Measurements from ENCODE around the gene MFSD2B. TPM values are rescaled to one million over a fixed set of nuclear protein-coding genes. Genes with fewer than 3 reads are reported as not detected.

Gene MFSD2B
- total RNA-seq, 2 experiments from 2014 or later: 0.09 to 1.0 TPM

DNA sequence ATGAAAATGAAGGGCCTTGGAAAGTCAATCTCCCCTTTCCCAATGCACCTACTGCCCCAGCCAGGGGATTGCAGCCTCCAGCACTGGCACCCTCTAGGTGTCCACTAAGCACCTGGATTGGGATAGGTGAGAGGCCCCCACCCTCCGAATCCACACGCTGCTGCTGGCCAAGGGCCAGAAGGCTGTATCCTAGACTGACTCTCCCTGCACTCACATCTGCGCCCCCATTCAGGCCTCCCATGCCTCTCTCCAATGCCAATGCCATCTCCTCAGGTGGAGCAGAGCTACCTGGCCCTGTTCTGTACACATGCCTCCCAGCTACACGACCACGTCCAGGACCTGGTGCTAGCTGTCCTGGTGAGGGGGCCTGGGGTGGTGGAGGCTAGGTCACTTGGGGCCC is 9.8 kb downstream of the MFSD2B start:
- H2AFZ ChIP-seq (ENCODE audit: low read length): no peak overlapping the region
- ChIA-PET CTCF (ENCODE audit: unreplicated experiment) (no interaction called here), POLR2A (no interaction called here)
- H3K4me1 ChIP-seq (ENCODE audit: insufficient read depth, low read length, poor library complexity, severe bottlenecking): no peaks in the 10 kb centered on the region
- no peaks in the 10 kb centered on the region for H3K9me2 ChIP-seq (ENCODE audit: insufficient read depth, low read length)
- H3K4me2 ChIP-seq (ENCODE audit: low read length): no peak overlapping the region
- DNase-seq (ENCODE audit: low spot score): no peak
- TF ChIP-seq EZH2phosphoT487 (IDR thresholded peaks at IDR 0.05; ENCODE audit: borderline replicate concordance, low read depth, low read length) (no peak), CTCF (conservative IDR thresholded peaks at IDR 0.05; ENCODE audit: low read length) (no peak)
- no peak overlapping the region for H3K4me3 ChIP-seq (ENCODE audit: low read depth, low read length, poor library complexity, severe bottlenecking)
- no peaks in the 10 kb centered on the region for H3K79me2 ChIP-seq (ENCODE audit: insufficient read depth, low read depth, low read length)
- H3K9me3 ChIP-seq (ENCODE audit: low read length): no peaks in the 10 kb centered on the region
- intact Hi-C loops (cut with micrococcal nuclease; ENCODE audit: unreplicated experiment): no loop called here
- no peaks in the 10 kb centered on the region for H4K20me1 ChIP-seq (ENCODE audit: insufficient read depth, low read length)
- H3K36me3 ChIP-seq (ENCODE audit: insufficient read depth, low read length): no peaks in the 10 kb centered on the region
- no peak overlapping the region for H3K27ac ChIP-seq (ENCODE audit: low read depth, low read length, poor library complexity, severe bottlenecking)
- no TSS peak for BruUV-seq (replicated peaks)

DNA sequence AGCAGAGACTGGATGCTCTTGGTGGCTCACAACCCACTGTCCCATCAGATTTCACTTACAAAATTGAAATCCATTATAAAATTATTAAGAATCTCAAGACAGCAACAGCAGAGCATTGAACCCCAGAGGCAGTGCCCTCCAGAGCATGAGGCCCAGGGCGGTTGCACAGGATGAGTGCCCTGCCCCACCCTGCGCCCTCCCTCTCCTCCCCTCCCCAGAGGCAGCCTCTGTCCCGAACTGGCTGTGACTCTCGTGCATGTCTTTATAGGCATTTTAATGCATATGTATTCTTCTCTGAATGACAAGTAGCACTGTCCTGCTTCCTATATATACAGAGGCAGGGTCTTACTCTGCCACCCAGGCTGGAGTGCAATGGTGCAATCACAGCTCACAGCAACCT is 10.4 kb downstream of the MFSD2B start:
- Histone ChIP-seq H3K9me2 (ENCODE audit: insufficient read depth, low read length) (no peaks in the 10 kb centered on the region), H3K36me3 (ENCODE audit: insufficient read depth, low read length) (no peaks in the 10 kb centered on the region), H4K20me1 (ENCODE audit: insufficient read depth, low read length) (no peaks in the 10 kb centered on the region), H3K4me3 (ENCODE audit: low read depth, low read length, poor library complexity, severe bottlenecking) (no peak overlapping the region), H2AFZ (ENCODE audit: low read length) (no peak overlapping the region), H3K4me1 (ENCODE audit: insufficient read depth, low read length, poor library complexity, severe bottlenecking) (no peaks in the 10 kb centered on the region), H3K27ac (ENCODE audit: low read depth, low read length, poor library complexity, severe bottlenecking) (no peak overlapping the region), H3K4me2 (ENCODE audit: low read length) (no peak overlapping the region), H3K79me2 (ENCODE audit: insufficient read depth, low read depth, low read length) (no peaks in the 10 kb centered on the region), H3K9me3 (ENCODE audit: low read length) (no peaks in the 10 kb centered on the region)
- TF ChIP-seq EZH2phosphoT487 (IDR thresholded peaks at IDR 0.05; ENCODE audit: borderline replicate concordance, low read depth, low read length) (no peak), CTCF (conservative IDR thresholded peaks at IDR 0.05; ENCODE audit: low read length) (no peak)
- BruUV-seq (replicated peaks): no TSS peak
- intact Hi-C loops (cut with micrococcal nuclease; ENCODE audit: unreplicated experiment): no loop called here
- CTCF ChIA-PET (ENCODE audit: unreplicated experiment): no interaction called here
- POLR2A ChIA-PET: no interaction called here
- DNase-seq (ENCODE audit: low spot score): no peak

GRCh38 chr2:24021122-24021998 is 11.5 kb downstream of the MFSD2B start:
- Histone ChIP-seq H2AFZ (ENCODE audit: low read length) (no peak overlapping the region), H3K36me3 (ENCODE audit: insufficient read depth, low read length) (no peaks in the 10 kb centered on the region), H3K27ac (ENCODE audit: low read depth, low read length, poor library complexity, severe bottlenecking) (no peak overlapping the region), H3K4me3 (ENCODE audit: low read depth, low read length, poor library complexity, severe bottlenecking) (no peak overlapping the region), H3K79me2 (ENCODE audit: insufficient read depth, low read depth, low read length) (no peaks in the 10 kb centered on the region), H3K9me3 (ENCODE audit: low read length) (no peaks in the 10 kb centered on the region), H4K20me1 (ENCODE audit: insufficient read depth, low read length) (no peaks in the 10 kb centered on the region), H3K4me1 (ENCODE audit: insufficient read depth, low read length, poor library complexity, severe bottlenecking) (no peaks in the 10 kb centered on the region), H3K4me2 (ENCODE audit: low read length) (no peak overlapping the region), H3K9me2 (ENCODE audit: insufficient read depth, low read length) (no peaks in the 10 kb centered on the region)
- intact Hi-C loops (cut with micrococcal nuclease; ENCODE audit: unreplicated experiment): loop anchor here (1.0 kb wide), 1 partner anchor 143 kb away; no protein-coding TSS in a partner anchor
- ChIA-PET POLR2A (no interaction called here), CTCF (ENCODE audit: unreplicated experiment) (no interaction called here)
- BruUV-seq (replicated peaks): no TSS peak
- TF ChIP-seq CTCF (conservative IDR thresholded peaks at IDR 0.05; ENCODE audit: low read length) (peak; percentile 68), EZH2phosphoT487 (IDR thresholded peaks at IDR 0.05; ENCODE audit: borderline replicate concordance, low read depth, low read length) (no peak)
- DNase-seq (ENCODE audit: low spot score): peak; percentile 44
